Neutrophil (primary cell): ENCODE measurements around the gene DYRK1A.
"Not testable (repeated sequence)": the region's sequence is repeated elsewhere in the genome, so short reads cannot be mapped to it uniquely, and the experiment has no call there.

Experiments
- H3K27ac ChIP-seq: fragments of 200-600 bp; sonication (generic); 2 replicates; pipeline ENCODE4 v1.5.1; 2016; ENCODE audit warnings: mild to moderate bottlenecking, moderate library complexity
- H3K27me3 ChIP-seq: fragments of 200-600 bp; sonication (generic); 2 replicates; pipeline ENCODE4 v1.6.0; 2016; ENCODE audit warnings: mild to moderate bottlenecking
- H3K36me3 ChIP-seq: fragments of 200-600 bp; sonication (generic); 2 replicates; pipeline ENCODE4 v1.5.1; 2017
- H3K4me1 ChIP-seq, 2 experiments: fragments of 200-600 bp in 1 of 2; sonication (generic) in 1 of 2; 1 replicate in 1 of 2; 2 replicates in 1 of 2; pipeline versions ENCODE4 v1.5.1 to v1.6.1; 2013 to 2016; ENCODE audit warnings: low read depth in 1 of 2, low read length in 1 of 2, mild to moderate bottlenecking in 1 of 2, moderate library complexity in 1 of 2; ENCODE audit not compliant: control insufficient read depth in 1 of 2, insufficient read depth in 1 of 2
- H3K4me3 ChIP-seq, 2 experiments: fragments of 200-600 bp in 1 of 2; sonication (generic) in 1 of 2; 1 replicate in 1 of 2; 2 replicates in 1 of 2; pipeline ENCODE4 v1.5.1; 2013 to 2016; ENCODE audit warnings: low read depth in 1 of 2, low read length in 1 of 2, mild to moderate bottlenecking in 1 of 2, moderate library complexity in 1 of 2
- H3K9me3 ChIP-seq: fragments of 200-600 bp; sonication (generic); 2 replicates; pipeline ENCODE4 v1.5.1; 2016
- TF ChIP-seq, protein P1 (sequence below): fragments of 200-600 bp; sonication (generic); IDR thresholded peaks from 2 replicates; pipeline ENCODE4 v1.5.1; 2016; ENCODE audit warnings: antibody characterized with exemption

DYRK1A gene

DNA sequence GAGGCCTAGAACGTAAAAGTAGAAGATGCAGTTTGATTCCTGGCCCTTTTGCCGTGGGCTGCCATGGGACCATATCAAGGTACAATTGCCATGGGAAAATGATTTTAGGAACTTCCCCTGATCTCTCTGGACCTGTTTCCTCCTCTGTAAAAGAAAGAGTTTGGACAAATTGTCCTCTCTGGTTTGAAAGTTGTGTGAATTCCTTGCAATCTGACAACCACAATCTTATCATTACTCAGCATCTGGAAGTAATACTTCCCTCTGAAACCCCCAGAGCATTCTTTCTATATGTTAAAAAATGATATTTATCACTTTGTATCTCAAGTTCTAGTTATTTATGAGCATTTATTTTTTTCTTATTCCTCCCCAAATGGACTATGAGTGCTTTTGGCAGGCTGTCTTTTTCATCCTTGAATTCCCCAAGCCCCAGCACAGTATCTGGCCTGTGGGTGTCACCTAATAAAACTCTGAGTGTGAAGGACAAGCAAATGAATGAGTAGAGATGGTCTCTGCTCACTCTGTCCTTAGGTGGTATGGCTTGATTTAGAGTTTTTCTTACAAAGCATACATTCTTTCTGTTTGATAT is 181.1 kb downstream of the DYRK1A start:
- TF ChIP-seq, protein P1, sequence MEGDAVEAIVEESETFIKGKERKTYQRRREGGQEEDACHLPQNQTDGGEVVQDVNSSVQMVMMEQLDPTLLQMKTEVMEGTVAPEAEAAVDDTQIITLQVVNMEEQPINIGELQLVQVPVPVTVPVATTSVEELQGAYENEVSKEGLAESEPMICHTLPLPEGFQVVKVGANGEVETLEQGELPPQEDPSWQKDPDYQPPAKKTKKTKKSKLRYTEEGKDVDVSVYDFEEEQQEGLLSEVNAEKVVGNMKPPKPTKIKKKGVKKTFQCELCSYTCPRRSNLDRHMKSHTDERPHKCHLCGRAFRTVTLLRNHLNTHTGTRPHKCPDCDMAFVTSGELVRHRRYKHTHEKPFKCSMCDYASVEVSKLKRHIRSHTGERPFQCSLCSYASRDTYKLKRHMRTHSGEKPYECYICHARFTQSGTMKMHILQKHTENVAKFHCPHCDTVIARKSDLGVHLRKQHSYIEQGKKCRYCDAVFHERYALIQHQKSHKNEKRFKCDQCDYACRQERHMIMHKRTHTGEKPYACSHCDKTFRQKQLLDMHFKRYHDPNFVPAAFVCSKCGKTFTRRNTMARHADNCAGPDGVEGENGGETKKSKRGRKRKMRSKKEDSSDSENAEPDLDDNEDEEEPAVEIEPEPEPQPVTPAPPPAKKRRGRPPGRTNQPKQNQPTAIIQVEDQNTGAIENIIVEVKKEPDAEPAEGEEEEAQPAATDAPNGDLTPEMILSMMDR: no peak
- Histone ChIP-seq H3K36me3 (no peaks in the 10 kb centered on the region), H3K27me3 (peaks cover 41% of the 10 kb centered on the region), H3K27ac (no peak overlapping the region), H3K9me3 (no peaks in the 10 kb centered on the region), H3K4me3 (no peak overlapping the region), H3K4me1 (peaks cover 0 to 4% of the 10 kb centered on the region in 2 experiments)

DNA sequence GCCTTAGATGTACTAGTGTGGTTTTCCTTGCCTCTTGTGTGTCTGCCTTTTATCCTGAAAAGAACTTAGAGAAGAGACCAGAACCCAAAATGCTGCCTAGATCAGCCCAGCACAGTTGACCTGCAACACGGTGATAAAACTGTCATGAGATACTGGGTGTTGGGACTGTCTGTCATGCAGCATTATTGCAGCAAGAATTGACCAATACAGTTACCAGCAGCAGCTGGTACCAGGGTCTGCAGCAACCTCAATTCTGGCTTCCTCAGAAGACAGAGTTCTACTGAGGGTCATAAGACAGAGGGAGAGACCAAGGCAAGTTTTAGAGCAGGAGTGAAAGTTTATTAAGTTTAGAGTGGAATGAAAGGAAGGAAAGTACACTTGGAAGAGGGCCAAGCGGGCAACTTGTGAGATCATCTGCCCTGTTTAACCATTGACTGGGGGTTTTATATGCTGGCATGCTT is 182.0 kb downstream of the DYRK1A start:
- no peaks in the 10 kb centered on the region for H3K9me3 ChIP-seq
- H3K27ac ChIP-seq: no peak overlapping the region
- H3K36me3 ChIP-seq: no peaks in the 10 kb centered on the region
- TF ChIP-seq, protein P1: no peak
- peaks cover 41% of the 10 kb centered on the region for H3K27me3 ChIP-seq
- H3K4me1 ChIP-seq: peaks cover 0 to 4% of the 10 kb centered on the region in 2 experiments
- H3K4me3 ChIP-seq: no peak overlapping the region

GRCh38 chr21:37549730-37550129 is 183.2 kb downstream of the DYRK1A start:
- H3K27me3 ChIP-seq: peaks cover 41% of the 10 kb centered on the region
- not testable (repeated sequence) for H3K36me3 ChIP-seq, H3K4me1 ChIP-seq, H3K9me3 ChIP-seq, H3K4me3 ChIP-seq, H3K27ac ChIP-seq

DNA sequence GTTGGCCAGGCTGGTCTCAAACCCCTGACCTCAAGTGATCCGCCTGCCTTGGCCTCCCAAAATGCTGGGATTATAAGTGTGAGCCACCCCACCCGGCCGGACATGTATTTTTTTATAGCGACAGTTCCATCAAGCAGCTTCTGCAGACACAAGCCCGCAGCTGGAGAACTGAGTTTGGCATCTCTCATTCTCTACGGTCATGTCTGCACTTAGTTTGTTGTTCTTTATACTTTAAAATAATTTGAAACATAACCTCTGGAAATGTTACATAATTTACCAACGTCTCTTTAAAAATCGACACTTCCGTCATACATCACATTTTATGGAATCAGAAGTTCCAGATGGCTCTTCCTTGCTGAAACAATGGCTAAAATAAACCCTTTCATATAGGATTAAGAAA is 183.6 kb downstream of the DYRK1A start:
- no peaks in the 10 kb centered on the region for H3K36me3 ChIP-seq
- H3K27ac ChIP-seq: no peak overlapping the region
- peaks cover 38% of the 10 kb centered on the region for H3K27me3 ChIP-seq
- TF ChIP-seq, protein P1: no peak
- peaks cover 0 to 4% of the 10 kb centered on the region in 2 experiments for H3K4me1 ChIP-seq
- no peak overlapping the region for H3K4me3 ChIP-seq
- no peaks in the 10 kb centered on the region for H3K9me3 ChIP-seq

GRCh38 chr21:37550618-37551330 is 184.2 kb downstream of the DYRK1A start:
- Histone ChIP-seq H3K4me1 (peaks cover 0 to 4% of the 10 kb centered on the region in 2 experiments), H3K36me3 (no peaks in the 10 kb centered on the region), H3K9me3 (no peaks in the 10 kb centered on the region), H3K4me3 (no peak overlapping the region), H3K27me3 (peaks cover 32% of the 10 kb centered on the region), H3K27ac (no peak overlapping the region)
- TF ChIP-seq, protein P1: no peak

DNA sequence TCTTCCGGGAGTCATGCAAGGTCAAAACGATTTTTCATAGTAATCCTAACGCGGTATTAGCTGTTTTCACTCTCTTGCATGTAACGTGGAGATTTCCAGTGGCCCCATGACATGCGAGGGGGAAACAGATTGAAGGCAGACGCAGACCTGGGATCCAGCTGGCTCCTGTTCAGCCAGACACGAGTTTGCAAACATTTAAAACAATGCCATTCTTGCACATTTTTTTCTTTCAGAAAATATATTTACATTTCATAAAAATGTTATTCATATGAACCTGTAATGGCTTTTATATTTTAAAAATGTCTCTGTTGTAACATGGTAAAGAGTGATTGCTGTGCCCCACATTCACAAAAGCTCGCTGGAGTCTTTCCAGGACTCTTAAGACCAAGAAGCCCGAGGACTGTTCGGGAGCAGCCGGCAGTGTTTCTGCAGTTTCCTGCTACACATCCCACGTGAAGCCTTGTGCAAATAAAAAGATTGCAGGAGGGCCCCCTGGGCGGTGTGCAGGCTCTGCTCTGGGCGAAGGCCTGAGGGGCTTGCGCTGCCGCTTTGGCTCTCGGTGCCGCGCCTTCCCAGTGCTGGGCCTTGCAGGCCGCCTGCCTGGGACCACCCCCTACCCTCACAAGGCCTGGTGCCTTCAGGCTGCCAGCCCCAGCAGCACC is 184.9 kb downstream of the DYRK1A start:
- no peaks in the 10 kb centered on the region for H3K9me3 ChIP-seq
- TF ChIP-seq, protein P1: no peak
- H3K4me1 ChIP-seq: peaks cover 0 to 4% of the 10 kb centered on the region in 2 experiments
- H3K36me3 ChIP-seq: no peaks in the 10 kb centered on the region
- H3K27ac ChIP-seq: no peak overlapping the region
- H3K4me3 ChIP-seq: no peak overlapping the region
- H3K27me3 ChIP-seq: peaks cover 25% of the 10 kb centered on the region
